IPS-15b (cell line): Measurements from ENCODE around the gene TRAPPC12.

Experiments
- H3K27me3 ChIP-seq: one replicate; pipeline ENCODE4 v1.6.1; 2013; ENCODE audit warnings: low read length; ENCODE audit not compliant: control insufficient read depth, insufficient read depth
- H3K36me3 ChIP-seq: one replicate; pipeline ENCODE4 v1.6.1; 2013; ENCODE audit warnings: low read length; ENCODE audit not compliant: control insufficient read depth, insufficient read depth
- H3K4me1 ChIP-seq: one replicate; pipeline ENCODE4 v1.6.1; 2013; ENCODE audit warnings: mild to moderate bottlenecking, low read length; ENCODE audit not compliant: control insufficient read depth, insufficient read depth
- H3K4me3 ChIP-seq: one replicate; pipeline ENCODE4 v1.5.1; 2013; ENCODE audit warnings: low read depth, low read length
- H3K9ac ChIP-seq: one replicate; pipeline ENCODE4 v1.6.1; 2013; ENCODE audit warnings: low read depth, mild to moderate bottlenecking, low read length
- H3K9me3 ChIP-seq: one replicate; pipeline ENCODE4 v1.6.1; 2013; ENCODE audit warnings: mild to moderate bottlenecking, low read length; ENCODE audit not compliant: control insufficient read depth, insufficient read depth

TRAPPC12 gene

DNA sequence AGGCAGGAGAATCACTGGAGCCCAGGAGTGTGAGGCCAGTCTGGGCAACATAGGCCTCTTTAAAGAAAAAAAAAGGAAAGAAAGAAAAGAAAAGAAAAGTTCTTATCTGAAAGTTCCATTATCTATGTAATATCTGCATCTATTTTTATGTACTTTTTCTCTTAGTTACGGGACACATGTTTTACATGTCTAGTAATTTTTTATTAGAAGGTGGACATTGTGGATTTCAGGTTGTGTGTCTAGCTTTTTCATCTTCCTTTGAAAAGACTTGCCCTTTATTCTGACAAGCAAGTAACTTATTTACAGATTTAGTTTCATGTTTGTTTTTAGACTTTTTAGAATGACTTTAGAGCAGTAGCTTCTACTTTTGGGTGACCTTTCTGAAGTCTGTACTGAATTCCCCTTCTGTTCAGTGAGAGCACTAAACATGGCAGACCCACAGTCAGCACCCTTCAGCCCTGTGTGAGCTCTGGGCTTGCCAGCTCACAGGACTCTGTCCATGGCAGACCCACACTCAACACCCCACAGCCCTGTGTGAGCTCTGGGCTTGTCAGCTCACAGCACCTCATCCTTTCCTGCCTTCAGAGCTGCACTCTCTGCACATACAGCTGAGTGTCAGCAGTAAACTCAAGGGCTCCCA is 17.5 kb downstream of the TRAPPC12 start:
- H3K4me3 ChIP-seq: no peak overlapping the region
- no peak overlapping the region for H3K9ac ChIP-seq
- peaks cover 6% of the 10 kb centered on the region for H3K4me1 ChIP-seq
- H3K36me3 ChIP-seq: no peaks in the 10 kb centered on the region
- H3K27me3 ChIP-seq: no peaks in the 10 kb centered on the region
- no peaks in the 10 kb centered on the region for H3K9me3 ChIP-seq

DNA sequence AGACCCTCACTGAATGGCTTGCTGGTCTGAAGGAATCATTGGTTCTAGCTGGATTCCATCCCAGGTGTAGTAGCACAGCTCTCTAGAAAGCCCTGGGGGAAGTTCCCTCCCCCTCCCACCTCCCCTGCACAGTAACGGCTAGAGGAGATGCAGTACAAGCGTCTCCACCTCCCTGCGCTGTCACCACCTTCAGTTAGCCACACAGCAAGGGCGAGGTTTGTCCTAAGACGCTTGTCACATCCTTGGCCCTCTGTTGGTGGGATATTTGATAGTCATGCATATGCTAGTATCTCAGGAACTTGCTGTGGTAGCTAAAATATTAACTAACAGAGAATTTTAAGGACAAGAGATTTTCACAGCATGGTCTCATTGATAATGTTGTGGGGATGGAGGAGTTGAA is 19.4 kb downstream of the TRAPPC12 start:
- H3K36me3 ChIP-seq: peaks cover 5% of the 10 kb centered on the region
- H3K9ac ChIP-seq: no peak overlapping the region
- no peaks in the 10 kb centered on the region for H3K9me3 ChIP-seq

DNA sequence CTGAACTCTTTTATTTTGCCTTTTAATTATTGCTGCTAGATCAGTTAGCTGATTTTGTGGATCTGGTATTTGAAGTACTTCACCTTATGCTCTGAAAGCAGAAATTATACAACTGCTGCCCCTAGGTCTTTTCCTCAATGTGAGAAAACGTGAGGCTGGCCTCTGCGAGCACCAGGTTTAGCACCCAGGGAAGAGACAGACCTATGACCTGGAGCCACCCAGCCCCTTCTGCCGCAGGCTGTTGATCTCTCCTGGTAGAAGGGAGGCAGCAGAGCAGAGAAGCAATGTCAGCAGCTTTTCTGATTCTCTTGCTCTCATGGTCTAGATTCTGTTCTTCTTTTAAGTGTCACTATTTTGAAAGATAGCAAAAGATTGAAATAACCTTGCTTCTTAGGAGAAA is 19.9 kb downstream of the TRAPPC12 start:
- H3K4me1 ChIP-seq: peaks cover 10% of the 10 kb centered on the region
- no peaks in the 10 kb centered on the region for H3K27me3 ChIP-seq
- H3K9me3 ChIP-seq: no peaks in the 10 kb centered on the region
- H3K4me3 ChIP-seq: no peak overlapping the region
- peaks cover 5% of the 10 kb centered on the region for H3K36me3 ChIP-seq
- no peak overlapping the region for H3K9ac ChIP-seq

More for the DNA sequence above, 19.4 kb downstream of the TRAPPC12 start:
- Histone ChIP-seq H3K27me3 (no peaks in the 10 kb centered on the region), H3K4me3 (no peak overlapping the region), H3K4me1 (peaks cover 10% of the 10 kb centered on the region)

DNA sequence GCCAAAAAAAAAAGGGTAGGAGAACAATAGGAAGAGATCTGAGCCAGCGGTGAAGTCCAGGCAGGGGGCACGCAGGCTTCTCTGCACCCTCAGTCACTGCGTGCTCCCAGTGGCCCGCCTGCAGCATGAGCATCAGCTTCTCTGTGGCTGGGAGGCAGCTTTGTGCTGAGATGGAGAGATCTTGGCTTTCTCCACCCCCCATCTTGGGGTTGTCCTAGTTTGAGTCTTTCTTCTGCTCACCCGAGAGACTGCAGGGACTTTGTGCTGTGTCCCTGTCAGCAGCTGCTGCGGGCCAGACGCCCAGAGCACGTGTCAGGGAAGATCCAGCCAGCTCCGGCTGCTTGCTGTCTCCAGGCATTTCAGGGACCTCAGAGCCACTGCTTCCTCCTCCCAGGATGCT is 20.3 kb downstream of the TRAPPC12 start:
- Histone ChIP-seq H3K4me1 (peaks cover 10% of the 10 kb centered on the region), H3K9ac (no peak overlapping the region), H3K9me3 (no peaks in the 10 kb centered on the region), H3K27me3 (no peaks in the 10 kb centered on the region), H3K36me3 (peaks cover 5% of the 10 kb centered on the region), H3K4me3 (no peak overlapping the region)

DNA sequence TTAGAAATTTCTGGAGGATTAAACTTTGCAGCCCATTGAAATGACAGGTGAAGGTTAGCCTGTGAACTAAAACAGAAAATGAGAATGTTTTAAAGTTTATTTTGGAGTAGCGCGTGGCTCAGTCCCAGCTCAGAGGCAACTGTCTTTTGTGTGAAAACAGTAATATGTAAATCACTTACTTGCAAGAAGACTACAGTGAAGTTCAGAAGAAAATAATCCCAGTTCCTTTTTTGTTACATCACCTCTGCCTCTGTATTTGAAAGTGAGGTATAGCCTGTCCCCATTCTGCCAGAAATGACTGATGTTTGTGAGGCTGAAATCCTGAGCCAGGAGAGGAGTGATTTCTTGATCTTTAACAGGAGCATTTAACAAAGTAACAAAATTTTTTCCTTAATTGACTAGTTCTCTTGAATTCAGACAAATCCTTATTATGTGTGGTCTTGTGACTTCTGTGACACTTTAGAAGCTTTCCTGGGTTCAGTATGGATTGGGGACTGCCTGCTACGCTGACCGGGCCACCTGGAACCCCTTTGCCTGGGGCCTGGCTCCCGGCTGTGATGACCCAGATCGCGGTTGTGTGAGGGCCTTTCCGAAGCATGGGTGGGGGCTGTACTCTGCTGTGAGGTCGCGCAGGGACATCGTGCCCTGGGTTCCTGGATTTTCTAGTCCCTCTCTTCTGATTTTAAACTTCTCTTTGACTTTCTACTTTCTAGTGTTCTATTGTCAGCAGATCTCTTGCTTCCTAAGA is 24.3 kb downstream of the TRAPPC12 start:
- Histone ChIP-seq H3K4me3 (no peak overlapping the region), H3K27me3 (no peaks in the 10 kb centered on the region), H3K36me3 (peaks cover 5% of the 10 kb centered on the region), H3K4me1 (peaks cover 10% of the 10 kb centered on the region), H3K9me3 (no peaks in the 10 kb centered on the region), H3K9ac (no peak overlapping the region)

DNA sequence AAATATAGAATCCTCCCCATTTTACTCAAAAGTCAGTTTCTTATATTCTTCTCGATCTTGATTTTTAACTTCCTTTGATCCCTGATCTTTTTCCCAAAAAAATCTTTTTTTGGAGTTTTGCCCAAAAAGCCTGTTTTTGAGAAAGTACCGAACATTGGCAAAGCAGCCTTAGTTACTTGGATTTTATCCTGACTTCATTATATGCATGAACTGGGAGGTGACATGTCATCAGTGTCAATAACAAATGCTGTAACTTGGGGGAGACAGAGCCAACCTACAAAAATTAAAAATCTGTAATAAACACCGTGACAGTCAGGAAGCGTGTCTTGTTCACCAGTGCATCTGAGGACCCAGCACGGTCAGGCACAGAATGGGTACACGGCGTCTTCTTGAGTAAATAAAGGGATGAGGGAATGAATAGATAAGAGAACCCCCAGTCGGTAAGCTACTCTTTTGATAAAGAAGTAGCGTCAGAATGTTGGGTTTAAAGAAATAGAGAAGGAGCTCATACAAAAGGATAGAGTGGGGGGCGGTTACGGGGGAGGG is 24.9 kb downstream of the TRAPPC12 start:
- H3K4me3 ChIP-seq: no peak overlapping the region
- peaks cover 5% of the 10 kb centered on the region for H3K4me1 ChIP-seq
- no peaks in the 10 kb centered on the region for H3K9me3 ChIP-seq
- peaks cover 5% of the 10 kb centered on the region for H3K36me3 ChIP-seq
- no peak overlapping the region for H3K9ac ChIP-seq
- no peaks in the 10 kb centered on the region for H3K27me3 ChIP-seq

DNA sequence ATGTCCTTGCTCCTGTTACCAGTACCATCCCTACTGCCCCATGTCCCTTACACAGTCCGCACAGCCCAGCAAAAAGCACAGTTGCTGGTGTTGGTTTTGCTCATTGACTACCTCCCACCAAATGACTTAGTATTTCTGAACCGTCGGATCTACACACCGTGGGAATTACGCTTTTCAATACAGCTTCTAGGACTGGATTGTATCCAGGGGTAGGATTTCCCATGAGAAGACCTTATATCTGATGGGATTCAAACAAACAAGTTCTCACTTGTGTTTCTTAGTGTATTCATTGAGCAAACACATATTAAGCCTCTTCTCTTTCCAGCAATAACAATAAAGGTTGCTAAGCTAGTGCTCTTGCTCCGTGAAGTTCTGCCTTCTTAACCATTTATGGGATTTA is 25.8 kb downstream of the TRAPPC12 start:
- Histone ChIP-seq H3K4me1 (peaks cover 4% of the 10 kb centered on the region), H3K36me3 (peaks cover 5% of the 10 kb centered on the region), H3K4me3 (no peak overlapping the region), H3K9me3 (no peaks in the 10 kb centered on the region), H3K27me3 (no peaks in the 10 kb centered on the region), H3K9ac (no peak overlapping the region)

DNA sequence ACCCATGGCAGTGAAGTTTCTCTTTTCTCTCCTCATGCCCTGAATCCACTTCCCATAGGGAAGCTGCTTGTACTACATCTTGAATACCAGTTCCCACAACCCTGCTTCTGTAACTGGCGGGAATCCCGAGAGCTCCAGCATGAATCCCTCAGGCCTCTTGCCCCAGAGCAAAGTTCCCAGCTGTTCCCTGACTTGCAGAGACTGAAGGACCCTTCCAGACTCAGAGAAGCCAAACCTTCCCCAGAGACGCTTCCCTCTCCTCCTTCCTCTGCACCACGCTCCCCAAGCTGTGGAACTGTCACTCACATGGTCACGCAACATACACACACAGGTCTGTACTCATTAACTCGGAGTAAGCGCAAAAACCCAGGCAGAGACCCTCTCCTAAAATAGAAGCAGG is 26.4 kb downstream of the TRAPPC12 start:
- H3K36me3 ChIP-seq: peaks cover 5% of the 10 kb centered on the region

DNA sequence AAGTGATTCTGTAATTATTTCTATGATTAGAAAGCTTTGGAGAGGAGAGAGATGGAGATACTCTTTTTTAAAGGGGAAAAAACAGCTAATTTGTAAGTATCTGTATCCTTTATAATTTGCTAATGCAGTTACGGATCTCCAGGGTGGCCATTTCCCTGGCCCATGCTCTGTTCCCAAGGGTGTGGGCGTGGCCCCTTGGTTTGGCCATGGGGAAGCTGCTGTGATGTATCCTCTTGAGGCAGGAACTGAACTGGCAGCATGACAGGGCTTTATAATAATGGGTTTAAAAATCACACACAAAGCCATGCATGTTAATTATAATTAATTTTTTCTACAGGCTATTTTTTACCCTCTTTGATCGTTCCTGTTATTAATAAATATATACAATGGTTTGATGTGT is 27.0 kb downstream of the TRAPPC12 start:
- no peaks in the 10 kb centered on the region for H3K27me3 ChIP-seq
- no peak overlapping the region for H3K9ac ChIP-seq
- no peaks in the 10 kb centered on the region for H3K9me3 ChIP-seq
- H3K4me1 ChIP-seq: peaks cover 4% of the 10 kb centered on the region
- no peak overlapping the region for H3K4me3 ChIP-seq
- peaks cover 5% of the 10 kb centered on the region for H3K36me3 ChIP-seq

More for the DNA sequence above, 26.4 kb downstream of the TRAPPC12 start:
- Histone ChIP-seq H3K4me3 (no peak overlapping the region), H3K4me1 (peaks cover 4% of the 10 kb centered on the region), H3K9me3 (no peaks in the 10 kb centered on the region), H3K9ac (no peak overlapping the region), H3K27me3 (no peaks in the 10 kb centered on the region)

DNA sequence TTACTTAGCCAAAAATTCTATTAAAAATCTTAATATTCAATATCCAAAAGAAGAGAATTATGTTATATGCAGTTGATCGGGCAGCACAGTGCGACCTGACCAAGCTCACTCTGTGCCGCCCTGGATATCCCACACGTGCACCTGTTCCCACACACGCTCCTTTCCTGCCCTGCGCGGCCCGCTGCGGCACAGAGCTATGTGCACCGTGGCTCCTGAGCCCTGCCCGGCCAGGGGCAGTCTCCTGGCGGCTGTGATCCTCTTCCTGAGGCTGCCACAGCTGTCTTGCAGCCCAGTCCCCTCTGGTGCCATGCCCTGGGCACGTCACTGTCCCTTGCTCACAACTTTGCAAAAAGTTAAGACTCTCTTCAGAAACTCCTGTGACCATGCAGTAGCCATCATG is 29.3 kb downstream of the TRAPPC12 start:
- H3K4me3 ChIP-seq: no peak overlapping the region
- H3K36me3 ChIP-seq: no peaks in the 10 kb centered on the region
- H3K9ac ChIP-seq: no peak overlapping the region
- no peaks in the 10 kb centered on the region for H3K9me3 ChIP-seq
- no peaks in the 10 kb centered on the region for H3K27me3 ChIP-seq
- H3K4me1 ChIP-seq: peaks cover under 1% of the 10 kb centered on the region

DNA sequence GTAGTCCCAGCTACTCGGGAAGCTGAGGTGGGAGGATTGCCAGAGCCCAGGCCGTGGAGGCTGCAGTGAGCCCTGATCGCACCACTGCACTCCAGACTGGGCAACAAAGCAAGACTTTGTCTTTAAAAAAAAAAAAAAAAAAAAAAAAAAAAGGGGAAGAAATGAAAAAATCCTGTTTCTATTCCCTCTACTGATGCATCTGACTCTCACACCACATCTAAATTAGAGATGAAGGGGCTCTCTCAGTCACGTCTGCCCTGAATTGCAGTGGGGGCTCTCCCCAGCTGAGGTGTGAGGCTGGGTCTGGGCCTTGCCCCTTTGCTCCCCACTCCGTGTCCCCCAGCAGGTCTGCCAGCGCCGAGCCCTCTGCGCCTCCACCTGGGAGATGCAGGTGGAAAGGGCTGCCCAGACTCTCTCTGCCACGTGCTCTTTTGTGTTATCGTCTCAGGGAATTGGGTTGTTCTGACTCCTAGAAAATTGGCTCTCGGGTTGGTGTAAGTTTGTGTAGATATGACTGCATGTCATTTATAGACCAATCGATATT is 30.2 kb downstream of the TRAPPC12 start:
- Histone ChIP-seq H3K27me3 (no peaks in the 10 kb centered on the region), H3K36me3 (peaks cover 3% of the 10 kb centered on the region), H3K9me3 (no peaks in the 10 kb centered on the region), H3K4me1 (no peaks in the 10 kb centered on the region), H3K9ac (no peak overlapping the region), H3K4me3 (no peak overlapping the region)

DNA sequence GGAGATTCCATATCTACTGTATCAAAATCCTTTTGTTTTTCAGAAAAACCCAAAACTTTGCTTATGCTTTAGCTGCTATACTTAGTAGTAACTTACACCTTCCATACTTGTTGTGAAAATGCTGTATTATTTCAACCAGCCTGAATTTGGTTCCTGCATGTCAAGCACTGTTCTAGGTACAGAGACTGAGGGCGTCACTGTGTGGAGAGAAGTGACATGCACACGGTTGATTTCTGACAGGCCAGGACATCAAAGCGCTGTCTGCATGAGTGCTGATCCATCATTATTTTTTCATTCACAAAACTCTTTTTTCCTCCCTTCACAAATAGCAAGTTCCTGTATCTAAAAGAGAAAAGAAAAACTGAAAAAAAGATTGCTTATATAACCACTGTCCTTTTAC is 31.6 kb downstream of the TRAPPC12 start:
- Histone ChIP-seq H3K4me1 (no peaks in the 10 kb centered on the region), H3K36me3 (peaks cover 4% of the 10 kb centered on the region), H3K4me3 (no peak overlapping the region), H3K9me3 (no peaks in the 10 kb centered on the region), H3K9ac (no peak overlapping the region), H3K27me3 (no peaks in the 10 kb centered on the region)
